ENCODE results near the gene HBS1L.

DNA sequence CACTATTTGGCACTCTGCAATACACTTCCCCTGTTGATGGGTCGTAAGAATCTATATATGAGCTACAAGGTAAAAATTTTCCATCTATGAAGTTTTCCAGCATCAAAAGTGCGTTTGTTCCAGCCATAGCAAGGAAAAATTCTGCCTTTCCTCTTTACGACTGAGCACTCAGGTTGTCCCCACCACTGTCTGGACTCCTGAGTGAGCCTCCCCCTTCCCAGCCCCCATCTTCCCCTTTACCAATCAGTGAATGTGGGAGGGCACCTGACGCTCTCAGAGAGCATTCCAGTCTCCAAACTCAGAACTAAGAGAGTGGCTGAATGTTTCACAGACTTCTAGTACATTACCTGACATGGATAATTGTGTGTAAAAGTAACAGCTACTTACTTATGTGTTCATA, 104.7 kb downstream of the HBS1L start, which contains the start of gene ALDH8A1:
- TF ChIP-seq, protein P1, sequence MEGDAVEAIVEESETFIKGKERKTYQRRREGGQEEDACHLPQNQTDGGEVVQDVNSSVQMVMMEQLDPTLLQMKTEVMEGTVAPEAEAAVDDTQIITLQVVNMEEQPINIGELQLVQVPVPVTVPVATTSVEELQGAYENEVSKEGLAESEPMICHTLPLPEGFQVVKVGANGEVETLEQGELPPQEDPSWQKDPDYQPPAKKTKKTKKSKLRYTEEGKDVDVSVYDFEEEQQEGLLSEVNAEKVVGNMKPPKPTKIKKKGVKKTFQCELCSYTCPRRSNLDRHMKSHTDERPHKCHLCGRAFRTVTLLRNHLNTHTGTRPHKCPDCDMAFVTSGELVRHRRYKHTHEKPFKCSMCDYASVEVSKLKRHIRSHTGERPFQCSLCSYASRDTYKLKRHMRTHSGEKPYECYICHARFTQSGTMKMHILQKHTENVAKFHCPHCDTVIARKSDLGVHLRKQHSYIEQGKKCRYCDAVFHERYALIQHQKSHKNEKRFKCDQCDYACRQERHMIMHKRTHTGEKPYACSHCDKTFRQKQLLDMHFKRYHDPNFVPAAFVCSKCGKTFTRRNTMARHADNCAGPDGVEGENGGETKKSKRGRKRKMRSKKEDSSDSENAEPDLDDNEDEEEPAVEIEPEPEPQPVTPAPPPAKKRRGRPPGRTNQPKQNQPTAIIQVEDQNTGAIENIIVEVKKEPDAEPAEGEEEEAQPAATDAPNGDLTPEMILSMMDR (conservative IDR thresholded peaks at IDR 0.05 in 1 of 2, IDR thresholded peaks at IDR 0.05 in 1 of 2; ENCODE audit: extremely low read depth in 1 of 2, insufficient read depth in 1 of 2, low read depth in 1 of 2, low read length in 2 of 2), result no peak
- no peak for TF ChIP-seq EZH2 (IDR thresholded peaks at IDR 0.05; ENCODE audit: borderline replicate concordance, low read length)
